Right lobe of liver (tissue), 6 donors: Measurements from ENCODE around the gene EPHA6. TPM values are rescaled to one million over a fixed set of nuclear protein-coding genes. Genes with fewer than 3 reads are reported as not detected.

ENCODE experiments used
- ATAC-seq, 4 donors: fragments of 200-7000 bp; cut with Tn5 transposase; one replicate each; pipeline ENCODE4 v1.9.1; 2020; ENCODE audit warnings: mild to moderate bottlenecking in 4 of 4, moderate library complexity in 4 of 4
- DNase-seq, 3 donors: peaks; one replicate each; pipeline ENCODE4 v3.0.0-alpha.2; 2020
- H3K27ac ChIP-seq, 3 donors: fragments of 200-600 bp; one replicate each; pipeline ENCODE4 v1.8.0; 2022
- H3K27me3 ChIP-seq, 2 donors: fragments of 200-600 bp; one replicate each; pipeline ENCODE4 v1.8.0; 2022
- H3K36me3 ChIP-seq, 4 donors: fragments of 200-600 bp; sonication (generic) in 1 of 4; one replicate each; pipeline versions ENCODE4 v1.5.1 to v1.8.0; 2017 to 2022; ENCODE audit warnings: control low read depth in 1 of 4
- H3K4me1 ChIP-seq, 4 donors: fragments of 200-600 bp; sonication (generic) in 1 of 4; one replicate each; pipeline versions ENCODE4 v1.5.1 to v1.8.0; 2017 to 2022; ENCODE audit warnings: control low read depth in 1 of 4
- H3K4me3 ChIP-seq, 3 donors: fragments of 200-600 bp; one replicate each; pipeline ENCODE4 v1.8.0; 2022
- H3K9me3 ChIP-seq, 4 donors: fragments of 200-600 bp; sonication (generic) in 1 of 4; one replicate each; pipeline versions ENCODE4 v1.5.1 to v1.8.0; 2017 to 2022; ENCODE audit warnings: control low read depth in 1 of 4
- CTCF ChIP-seq, 4 donors: fragments of 200-600 bp in 3 of 4; fragments of 450-650 bp in 1 of 4; IDR thresholded peaks; one replicate each; pipeline versions ENCODE4 v1.5.1 to v1.8.0; 2016 to 2022; ENCODE audit warnings: antibody characterized with exemption in 4 of 4, mild to moderate bottlenecking in 2 of 4
- POLR2A ChIP-seq: fragments of 450-650 bp; IDR thresholded peaks from one replicate; pipeline ENCODE4 v1.6.1; 2017; ENCODE audit warnings: antibody characterized with exemption, mild to moderate bottlenecking
- WGBS: methylation state at CpG from one replicate; pipeline ENCODE4 v1.1.6; 2018; ENCODE audit warnings: low coverage, low lambda C conversion rate; ENCODE audit not compliant: insufficient coverage; ENCODE audit errors: missing lambda C conversion rate; 5-methylcytosine and 5-hydroxymethylcytosine counted together
- intact Hi-C, 2 donors: fragments of 100-400 bp; cut with DNase I; formaldehyde crosslinking; loops; one replicate each; pipeline versions ENCODE4 v1.11.2 to v1.14.1; 2022
- total RNA-seq, 6 experiments: library from RNA; depleted of rRNA in 2 of 6; stranded (reverse); fragments of >200 nt in 2 of 6; fragmentation: NEBNext Ultra II Directional in 3 of 6; extraction: Animal tissue kit (Norgen Biotek cat#: 25700) in 3 of 6; gene quantifications; one replicate each; pipeline versions ENCODE4 v1.1.0 to v1.2.4, GENCODE V29; 2016 to 2023
- donor health status: DM: no; HTN: yes; CAD: no.
- donor health status: DM: no; HTN: no; CAD: no.
- donor health status: DM: no; HTN: no; CAD: no.
- donor health status: DM: no; HTN: yes; CAD: no.
- donor health status: DM: no; HTN: yes; CAD: no.

EPHA6 gene
- total RNA-seq, 6 experiments from 2014 or later: not detected

GRCh38 chr3:97389936-97390335 lies 575.5 kb downstream of the EPHA6 start:
- Histone ChIP-seq H3K36me3 (no peaks in the 10 kb centered on the region), H3K4me1 (no peaks in the 10 kb centered on the region), H3K27me3 (no peaks in the 10 kb centered on the region), H3K4me3 (no peak overlapping the region), H3K9me3 (no peaks in the 10 kb centered on the region), H3K27ac (no peak overlapping the region)
- 78% methylated on average over 1 of the region's 1 CpG for WGBS
- intact Hi-C loops: no loop called here
- ATAC-seq (no peak), DNase-seq (no peak)
- TF ChIP-seq CTCF (IDR thresholded peaks at IDR 0.05): no peak
- no peak for TF ChIP-seq POLR2A

- no peak overlapping the region for H3K27ac ChIP-seq
- no peak for TF ChIP-seq CTCF (IDR thresholded peaks at IDR 0.05)
- TF ChIP-seq POLR2A: no peak
- H3K36me3 ChIP-seq: no peaks in the 10 kb centered on the region
- no peaks in the 10 kb centered on the region for H3K9me3 ChIP-seq
- no peaks in the 10 kb centered on the region for H3K4me1 ChIP-seq
- H3K4me3 ChIP-seq: no peak overlapping the region
- intact Hi-C loops: no loop called here
- no peak for DNase-seq
- ATAC-seq: no peak
- no peaks in the 10 kb centered on the region for H3K27me3 ChIP-seq
- 71% methylated on average over 3 of the region's 3 CpGs for WGBS
Measured at GRCh38 chr3:97391167-97391566, 576.8 kb downstream of the EPHA6 start.

GRCh38 chr3:97409612-97410011 lies 595.2 kb downstream of the EPHA6 start:
- ATAC-seq (no peak), DNase-seq (no peak)
- H3K4me1 ChIP-seq: no peaks in the 10 kb centered on the region
- H3K4me3 ChIP-seq: no peak overlapping the region
- no peak for TF ChIP-seq POLR2A
- no peaks in the 10 kb centered on the region for H3K36me3 ChIP-seq
- H3K27ac ChIP-seq: no peak overlapping the region
- no peaks in the 10 kb centered on the region for H3K9me3 ChIP-seq
- no peaks in the 10 kb centered on the region for H3K27me3 ChIP-seq
- intact Hi-C loops: no loop called here

GRCh38 chr3:97421565-97421964 lies 607.2 kb downstream of the EPHA6 start:
- intact Hi-C loops: no loop called here
- H3K9me3 ChIP-seq: no peaks in the 10 kb centered on the region
- no peaks in the 10 kb centered on the region for H3K36me3 ChIP-seq
- ATAC-seq (no peak), DNase-seq (no peak)
- no peak overlapping the region for H3K4me3 ChIP-seq
- TF ChIP-seq CTCF (IDR thresholded peaks at IDR 0.05) (no peak), POLR2A (no peak)
- H3K27me3 ChIP-seq: no peaks in the 10 kb centered on the region
- no peaks in the 10 kb centered on the region for H3K4me1 ChIP-seq
- no peak overlapping the region for H3K27ac ChIP-seq

DNA sequence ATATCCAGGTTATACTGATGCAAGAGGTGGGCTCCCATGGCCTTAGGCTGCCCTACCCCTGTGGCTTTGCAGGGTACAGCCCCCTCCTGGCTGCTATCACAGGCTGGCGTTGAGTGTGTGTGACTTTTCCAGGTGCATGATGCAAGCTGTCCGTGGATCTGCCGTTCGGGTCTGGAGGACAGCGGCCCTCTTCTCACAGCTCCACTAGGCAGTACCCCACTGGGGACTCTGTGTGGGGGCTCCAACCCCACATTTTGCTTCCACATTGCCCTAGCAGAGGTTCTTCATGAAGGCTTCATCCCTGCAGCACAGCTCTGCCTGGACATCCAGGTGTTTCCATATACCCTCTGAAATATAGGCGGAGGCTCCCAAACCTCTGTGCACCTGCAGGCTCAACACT lies 610.6 kb downstream of the EPHA6 start:
- Histone ChIP-seq H3K9me3 (no peaks in the 10 kb centered on the region), H3K27ac (no peak overlapping the region), H3K36me3 (no peaks in the 10 kb centered on the region), H3K4me3 (no peak overlapping the region), H3K27me3 (no peaks in the 10 kb centered on the region), H3K4me1 (no peaks in the 10 kb centered on the region)
- intact Hi-C loops: no loop called here
- 95% methylated on average over 3 of the region's 6 CpGs for WGBS
- no peak for ATAC-seq
- no peak for DNase-seq
- no peak for TF ChIP-seq CTCF (IDR thresholded peaks at IDR 0.05)
- TF ChIP-seq POLR2A: no peak
